OCI-LY1 (cell line): Measurements from ENCODE around the gene CBY1.

Experiments used
- CTCF ChIP-seq: fragments of 200-600 bp; sonication (generic), shearing (Covaris generic); IDR thresholded peaks from 2 replicates; pipeline ENCODE4 v1.5.1; 2017; ENCODE audit warnings: mild to moderate bottlenecking, antibody characterized with exemption, low read length, moderate library complexity, mixed read lengths
- EZH2 ChIP-seq: fragments of 200-600 bp; sonication (generic), shearing (Covaris generic); IDR thresholded peaks from 2 replicates; pipeline ENCODE4 v1.8.0; 2017; ENCODE audit warnings: borderline replicate concordance, mixed run types, mild to moderate bottlenecking, antibody characterized with exemption, low read length, moderate library complexity, mixed read lengths

- no peak for TF ChIP-seq CTCF
- no peak for TF ChIP-seq EZH2
These were observed 53.9 kb downstream of the CBY1 start for GRCh38 chr22:38710351-38710750.
